GM21619 (cell line): ENCODE measurements around the gene CDH2.

Experiments
- ATAC-seq: cut with Tn5 transposase; IDR thresholded peaks from one replicate; pipeline ENCODE4 v1.9.1; 2021; ENCODE audit not compliant: unreplicated experiment

Gene CDH2

GRCh38 chr18:28003451-28003850 lies 173.5 kb downstream of the CDH2 start:
- ATAC-seq = no peak

GRCh38 chr18:28002841-28003240 lies 174.1 kb downstream of the CDH2 start:
- no peak for ATAC-seq

- ATAC-seq = no peak
Observed at GRCh38 chr18:27996801-27997272, 180.1 kb downstream of the CDH2 start.

- no peak for ATAC-seq
Observed at GRCh38 chr18:27995770-27996502, 181.0 kb downstream of the CDH2 start.

GRCh38 chr18:27994571-27994970 lies 182.4 kb downstream of the CDH2 start:
- ATAC-seq = no peak

GRCh38 chr18:27991391-27991790 lies 185.5 kb downstream of the CDH2 start:
- ATAC-seq = no peak

- no peak for ATAC-seq
Observed at GRCh38 chr18:27985832-27986231, 191.1 kb downstream of the CDH2 start.

- ATAC-seq = no peak
Observed at GRCh38 chr18:27983780-27984179, 193.2 kb downstream of the CDH2 start.

- no peak for ATAC-seq
Observed at GRCh38 chr18:27976806-27977408, 200.0 kb downstream of the CDH2 start.

GRCh38 chr18:27970321-27970720 lies 206.6 kb downstream of the CDH2 start:
- no peak for ATAC-seq

- ATAC-seq = no peak
Observed at GRCh38 chr18:27969206-27969605, 207.7 kb downstream of the CDH2 start.

- no peak for ATAC-seq
Observed at GRCh38 chr18:27967913-27968824, 208.8 kb downstream of the CDH2 start.

- no peak for ATAC-seq
Observed at GRCh38 chr18:27966881-27967280, 210.0 kb downstream of the CDH2 start.

GRCh38 chr18:27964811-27965210 lies 212.1 kb downstream of the CDH2 start:
- ATAC-seq = no peak

- ATAC-seq = no peak
Observed at GRCh38 chr18:27959101-27959500, 217.8 kb downstream of the CDH2 start.

- ATAC-seq = no peak
Observed at GRCh38 chr18:27956001-27956640, 220.8 kb downstream of the CDH2 start.

GRCh38 chr18:27954226-27954625 lies 222.7 kb downstream of the CDH2 start:
- ATAC-seq = no peak

GRCh38 chr18:27952741-27953140 lies 224.2 kb downstream of the CDH2 start:
- no peak for ATAC-seq

GRCh38 chr18:27950648-27951228 lies 226.2 kb downstream of the CDH2 start:
- ATAC-seq = no peak

- no peak for ATAC-seq
Observed at GRCh38 chr18:27948986-27949385, 227.9 kb downstream of the CDH2 start.

GRCh38 chr18:27942706-27943105 lies 234.2 kb downstream of the CDH2 start:
- no peak for ATAC-seq
